Prostate gland (tissue), 2 donors: Measurements from ENCODE around the gene ZFAND2B. TPM values are rescaled to one million over a fixed set of nuclear protein-coding genes. Genes with fewer than 3 reads are reported as not detected.
A peak's percentile ranks its signal among the peaks of the same experiment; 100 is the strongest.

Experiments
- DNase-seq: peaks from one replicate; pipeline ENCODE4 v3.0.0-alpha.2; 2019; ENCODE audit warnings: low spot score
- H3K27ac ChIP-seq, 2 donors: fragments of 200-600 bp; sonication (generic); 2 replicates each; pipeline ENCODE4 v1.5.1; 2017 to 2019
- H3K27me3 ChIP-seq: fragments of 200-600 bp; sonication (generic); replicated peaks from 2 replicates; pipeline ENCODE4 v1.5.1; 2019; ENCODE audit not compliant: insufficient read depth
- H3K36me3 ChIP-seq, 2 donors: fragments of 200-600 bp; sonication (generic); 1 replicate in 1 of 2; 2 replicates in 1 of 2; pipeline versions ENCODE4 v1.5.1 to v1.8.1; 2017 to 2019
- H3K4me1 ChIP-seq: fragments of 200-600 bp; sonication (generic); replicated peaks from 2 replicates; pipeline ENCODE4 v1.5.1; 2019
- H3K4me3 ChIP-seq, 2 donors: fragments of 200-600 bp; sonication (generic); 2 replicates each; pipeline ENCODE4 v1.5.1; 2017 to 2019
- H3K9me3 ChIP-seq: fragments of 200-600 bp; sonication (generic); 2 replicates; pipeline ENCODE4 v1.5.1; 2017
- CTCF ChIP-seq, 4 experiments: fragments of 200-600 bp in 2 of 4; fragments of 450-650 bp in 2 of 4; sonication (generic) in 2 of 4; IDR thresholded peaks; 1 replicate in 3 of 4; 2 replicates in 1 of 4; pipeline ENCODE4 v1.5.1; 2016 to 2019; ENCODE audit warnings: antibody characterized with exemption in 4 of 4, mild to moderate bottlenecking in 2 of 4, moderate library complexity in 2 of 4
- POLR2A ChIP-seq: fragments of 450-650 bp; IDR thresholded peaks from one replicate; pipeline ENCODE4 v1.6.1; 2016; ENCODE audit warnings: antibody characterized with exemption, mild to moderate bottlenecking
- POLR2AphosphoS5 ChIP-seq: sonication (generic); formaldehyde crosslinking; IDR thresholded peaks from one replicate; pipeline ENCODE4 v1.6.1; 2017; ENCODE audit warnings: antibody characterized with exemption
- WGBS: methylation state at CpG from one replicate; pipeline ENCODE4 v1.1.5; 2018; 5-methylcytosine and 5-hydroxymethylcytosine counted together
- intact Hi-C: fragments of 100-400 bp; cut with DNase I; formaldehyde crosslinking; loops from one replicate; pipeline ENCODE4 v1.14.2; 2022
- total RNA-seq, 2 donors: library from RNA; depleted of rRNA; stranded (reverse); fragments of >200 nt; gene quantifications; one replicate each; pipeline ENCODE4 v1.1.0, GENCODE V29; 2016

Gene ZFAND2B
- total RNA-seq = 10 to 100 TPM; 49.0 to 57.2 TPM

DNA sequence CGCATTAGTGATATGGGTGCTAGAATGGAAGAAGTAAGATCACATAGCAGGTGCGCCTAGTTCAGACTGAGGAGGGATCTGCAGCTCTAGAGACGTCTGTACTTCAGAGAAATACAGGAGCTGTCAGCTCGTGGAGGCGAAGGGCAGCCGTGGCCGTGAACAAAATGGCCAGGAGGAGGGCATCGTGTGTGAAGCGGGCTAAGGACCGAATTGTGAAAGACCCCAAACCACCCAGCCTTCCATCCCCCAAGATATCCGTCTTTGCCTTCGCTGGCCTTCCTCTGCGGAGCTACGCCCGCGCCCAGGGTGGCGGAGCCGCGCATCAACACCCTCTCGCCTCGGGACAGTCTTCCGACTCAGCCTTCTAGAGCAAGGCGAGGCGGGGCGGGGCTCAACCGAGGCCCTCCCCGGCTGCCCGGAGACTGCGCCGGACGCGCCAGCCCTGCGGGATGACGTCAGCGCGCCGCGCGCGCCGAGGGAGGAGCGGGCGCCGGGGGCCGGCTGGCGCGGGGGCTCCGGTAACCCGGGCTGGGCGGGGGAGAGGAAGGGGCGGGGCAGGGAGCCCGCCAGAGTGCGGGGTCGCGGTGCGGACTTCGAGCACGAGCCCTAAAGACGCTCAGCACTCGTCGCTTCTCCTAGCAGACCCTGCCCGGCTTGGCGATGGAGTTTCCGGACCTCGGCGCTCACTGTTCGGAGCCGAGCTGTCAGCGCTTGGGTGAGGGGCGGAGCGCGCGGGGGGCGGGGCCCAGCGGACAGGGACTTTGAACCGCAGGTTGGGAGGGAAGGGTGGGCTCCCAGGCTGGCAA, at the start of gene ZFAND2B:
ZFAND2B (plus strand) TSS at position 455 of the 806 bp plus-strand sequence; CDS start at position 661, 206 bp downstream.
- H3K36me3 ChIP-seq = peaks cover 0 to 4% of the 10 kb centered on the region in 2 donors
- intact Hi-C loops = loop anchor here (1.0 kb wide), 1 partner anchor 46 kb away; the partner anchor contains the start of gene NHEJ1
- no peaks in the 10 kb centered on the region for H3K9me3 ChIP-seq
- peak; percentile 100 for TF ChIP-seq POLR2A
- peak; percentile 100 for TF ChIP-seq POLR2AphosphoS5
- TF ChIP-seq CTCF (IDR thresholded peaks at IDR 0.05) = peak in 2 of 4 experiments; percentile 36 to 57
- peak; percentile 96 for DNase-seq
- H3K4me1 ChIP-seq = peaks cover 11% of the 10 kb centered on the region
- H3K4me3 ChIP-seq = peak within 1 kb of the TSS; percentile 71 to 74
- H3K27me3 ChIP-seq = no peaks in the 10 kb centered on the region
- under 1% methylated on average over 60 of the region's 76 CpGs for WGBS
- peak within 1 kb of the TSS; percentile 98 to 99 for H3K27ac ChIP-seq

DNA sequence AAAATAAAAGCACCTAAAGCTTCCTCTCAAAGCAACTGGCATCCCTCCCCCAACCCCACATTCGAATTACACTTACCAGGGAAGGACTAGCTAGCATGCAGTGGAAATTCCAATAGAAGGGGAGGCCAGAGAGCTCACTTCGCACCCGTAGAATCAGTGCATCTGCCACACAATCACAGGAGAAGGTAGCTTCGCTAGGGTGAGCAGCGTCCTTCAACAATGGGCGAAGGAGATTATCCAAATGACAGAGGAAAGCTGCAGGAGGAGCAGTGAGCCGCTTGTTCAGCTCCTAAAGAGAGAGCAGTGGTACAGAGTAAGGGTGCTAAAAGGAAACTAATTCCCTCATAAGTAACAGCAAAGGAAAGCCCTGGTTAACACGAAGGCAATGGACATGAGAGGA, 49.2 kb upstream of the ZFAND2B start:
- H3K27ac ChIP-seq = no peak overlapping the region
- H3K4me3 ChIP-seq = no peak overlapping the region
- intact Hi-C loops = loop anchor here (5.0 kb wide), 1 partner anchor 490 kb away; no protein-coding TSS in a partner anchor
- DNase-seq = no peak
- H3K9me3 ChIP-seq = no peaks in the 10 kb centered on the region
- no peaks in the 10 kb centered on the region for H3K4me1 ChIP-seq
- no peaks in the 10 kb centered on the region for H3K27me3 ChIP-seq
- WGBS = 90% methylated on average over 8 of the region's 8 CpGs
- TF ChIP-seq POLR2AphosphoS5 = no peak
- no peak for TF ChIP-seq POLR2A
- TF ChIP-seq CTCF (IDR thresholded peaks at IDR 0.05) = no peak
- no peaks in the 10 kb centered on the region for H3K36me3 ChIP-seq

GRCh38 chr2:219158025-219158424, 48.6 kb upstream of the ZFAND2B start:
- Histone ChIP-seq H3K27ac (no peak overlapping the region), H3K4me1 (no peaks in the 10 kb centered on the region), H3K27me3 (no peaks in the 10 kb centered on the region), H3K36me3 (no peaks in the 10 kb centered on the region), H3K9me3 (no peaks in the 10 kb centered on the region), H3K4me3 (no peak overlapping the region)
- WGBS = 93% methylated on average over 4 of the region's 4 CpGs
- DNase-seq = no peak
- TF ChIP-seq POLR2A = no peak
- TF ChIP-seq POLR2AphosphoS5 = no peak
- TF ChIP-seq CTCF (IDR thresholded peaks at IDR 0.05) = no peak
- intact Hi-C loops = loop anchor here (5.0 kb wide), 1 partner anchor 489 kb away; no protein-coding TSS in a partner anchor

- no peaks in the 10 kb centered on the region for H3K27me3 ChIP-seq
- H3K9me3 ChIP-seq = no peaks in the 10 kb centered on the region
- no peaks in the 10 kb centered on the region for H3K36me3 ChIP-seq
- TF ChIP-seq POLR2AphosphoS5 (no peak), CTCF (IDR thresholded peaks at IDR 0.05) (no peak), POLR2A (no peak)
- WGBS = 51% methylated on average over 3 of the region's 3 CpGs
- no peaks in the 10 kb centered on the region for H3K4me1 ChIP-seq
- intact Hi-C loops = loop anchor here (5.0 kb wide), 1 partner anchor 489 kb away; no protein-coding TSS in a partner anchor
- no peak overlapping the region for H3K27ac ChIP-seq
- DNase-seq = no peak
- no peak overlapping the region for H3K4me3 ChIP-seq
Observed at GRCh38 chr2:219158586-219158985, 48.0 kb upstream of the ZFAND2B start.
